K562 (cell line): ENCODE measurements around the gene TTC28. TPM values are rescaled to one million over a fixed set of nuclear protein-coding genes. Genes with fewer than 3 reads are reported as not detected.

Experiments used
- ATAC-seq: fragments of 200-7000 bp; cut with Tn5 transposase; 3 replicates; pipeline ENCODE4 v1.9.1; 2020; ENCODE audit warnings: moderate library complexity
- BruUV-seq: library from RNA; stranded (reverse); fragments of 400-500 nt; replicated peaks from 2 replicates; lab custom pipeline; 2021; lab: Mats Ljungman, UMichigan
- CTCF ChIA-PET: fragments of 300-600 bp; formaldehyde crosslinking; extraction: SDS; loops from one replicate; lab custom pipeline; 2021; ENCODE audit warnings: low intra/inter-chr PET ratio; lab: Yijun Ruan, JAX
- POLR2A ChIA-PET: fragments of 300-600, 350-650 bp; sonication (Branson Sonifier 250); formaldehyde crosslinking; extraction: SDS; loops from one replicate; lab custom pipeline; 2021; ENCODE audit warnings: antibody characterized with exemption, inconsistent platforms; lab: Yijun Ruan, JAX
- DNase-seq, 4 experiments: peaks; one replicate each; pipeline versions ENCODE4 v3.0.0 to v3.0.0-alpha.2; 2011 to 2018; ENCODE audit warnings: low spot score in 3 of 4, mixed read lengths in 3 of 4; ENCODE audit errors: extremely low read depth in 1 of 4
- FAIRE-seq: peaks from 2 replicates; lab custom pipeline; 2011; peaks lifted over from hg19 to GRCh38; lab: Jason Lieb, UNC
- H2AFZ ChIP-seq: 2 replicates; pipeline ENCODE4 v1.6.0; 2011; ENCODE audit warnings: low read depth, low read length, control low read depth, inconsistent platforms
- H3K27ac ChIP-seq: fragments of 200-600 bp; 3 replicates; pipeline ENCODE4 v1.8.0; 2011; ENCODE audit warnings: low read depth, mild to moderate bottlenecking, control low read depth, inconsistent platforms, low read length, moderate library complexity, mixed read lengths; ENCODE audit errors: extremely low read depth
- H3K27me3 ChIP-seq, 2 experiments: fragments of 300-600 bp in 1 of 2; 2 replicates in 1 of 2; 3 replicates in 1 of 2; pipeline versions ENCODE4 v1.6.0 to v1.8.0; 2011; ENCODE audit warnings: inconsistent platforms in 2 of 2, low read length in 2 of 2, mild to moderate bottlenecking in 1 of 2, mixed read lengths in 1 of 2, moderate library complexity in 1 of 2; ENCODE audit not compliant: control insufficient read depth in 2 of 2, insufficient read depth in 2 of 2
- H3K36me3 ChIP-seq: fragments of 300-600 bp; 3 replicates; pipeline ENCODE4 v1.8.0; 2011; ENCODE audit warnings: mild to moderate bottlenecking, low read length, inconsistent platforms; ENCODE audit not compliant: control insufficient read depth, insufficient read depth
- H3K4me1 ChIP-seq, 2 experiments: fragments of 200-600 bp in 1 of 2; replicated peaks in 1 of 2; 2 replicates in 1 of 2; 3 replicates in 1 of 2; pipeline versions ENCODE4 v1.5.1 to v1.8.0; 2011; ENCODE audit warnings: inconsistent platforms in 2 of 2, low read length in 2 of 2, mild to moderate bottlenecking in 1 of 2, mixed read lengths in 1 of 2, moderate library complexity in 1 of 2; ENCODE audit not compliant: control insufficient read depth in 2 of 2, insufficient read depth in 2 of 2
- H3K4me2 ChIP-seq: 2 replicates; pipeline ENCODE4 v1.6.1; 2011; ENCODE audit warnings: low read length, control low read depth, inconsistent platforms, mixed read lengths; ENCODE audit not compliant: insufficient read depth
- H3K4me3 ChIP-seq: fragments of 200-600 bp; sonication (generic), shearing (Covaris generic); 2 replicates; pipeline ENCODE4 v1.5.1; 2016; ENCODE audit warnings: control low read depth, inconsistent platforms
- H3K79me2 ChIP-seq: fragments of 200-600 bp; 3 replicates; pipeline ENCODE4 v1.8.0; 2011; ENCODE audit warnings: low read length, inconsistent platforms; ENCODE audit not compliant: control insufficient read depth, insufficient read depth
- H3K9ac ChIP-seq, 2 experiments: 2 replicates each; pipeline versions ENCODE4 v1.6.0 to v1.6.1; 2011; ENCODE audit warnings: low read depth in 2 of 2, low read length in 2 of 2, control low read depth in 1 of 2, inconsistent platforms in 1 of 2, mild to moderate bottlenecking in 1 of 2, mixed read lengths in 1 of 2; ENCODE audit not compliant: insufficient read depth in 1 of 2
- H3K9me1 ChIP-seq: one replicate; pipeline ENCODE4 v1.6.0; 2011; ENCODE audit warnings: inconsistent platforms, mild to moderate bottlenecking, low read length, moderate library complexity; ENCODE audit not compliant: control insufficient read depth, insufficient read depth
- H3K9me3 ChIP-seq: replicated peaks from 2 replicates; pipeline ENCODE4 v1.5.1; 2011; ENCODE audit warnings: low read depth, low read length, inconsistent platforms; ENCODE audit not compliant: control insufficient read depth, insufficient read depth
- H4K20me1 ChIP-seq: replicated peaks from 2 replicates; pipeline ENCODE4 v1.6.1; 2011; ENCODE audit warnings: low read length, inconsistent platforms, mixed read lengths; ENCODE audit not compliant: control insufficient read depth, insufficient read depth
- ARID2 ChIP-seq: fragments of 450-650 bp; IDR thresholded peaks from 2 replicates; pipeline ENCODE4 v1.6.1; 2017; ENCODE audit warnings: antibody characterized with exemption, mild to moderate bottlenecking
- KLF6 ChIP-seq: fragments of 250-450 bp; sonication (Bioruptor Pico); IDR thresholded peaks from 2 replicates; pipeline ENCODE4 v1.4.0; 2020; ENCODE audit warnings: mild to moderate bottlenecking, moderate library complexity, borderline replicate concordance
- MAFK ChIP-seq: IDR thresholded peaks from 2 replicates; pipeline ENCODE4 v1.6.1; 2011; ENCODE audit warnings: low read length, improper control_type of control experiment
- MGA ChIP-seq: fragments of 450-650 bp; IDR thresholded peaks from 2 replicates; pipeline ENCODE4 v1.6.1; 2016; ENCODE audit warnings: mild to moderate bottlenecking, moderate library complexity
- TRIM24 ChIP-seq, 2 experiments: fragments of 450-650 bp; IDR thresholded peaks; 2 replicates each; pipeline ENCODE4 v1.6.1; 2016
- VEZF1 ChIP-seq: fragments of 200-800 bp; sonication (Bioruptor generic); IDR thresholded peaks from 2 replicates; pipeline ENCODE4 v1.6.1; 2017; ENCODE audit warnings: missing genetic modification characterization, missing compliant biosample characterization
- WGBS: fragments of 100-300 bp; shearing (Covaris generic); methylation state at CpG from one replicate; pipeline ENCODE4 v1.1.6; 2016; ENCODE audit warnings: low coverage, mixed read lengths; ENCODE audit not compliant: insufficient coverage; ENCODE audit errors: missing lambda C conversion rate; 5-methylcytosine and 5-hydroxymethylcytosine counted together
- in situ Hi-C: fragments of 300-500 bp; cut with MboI; formaldehyde crosslinking; loops from 4 replicates; pipeline ENCODE4 v1.15.0; 2018; ENCODE audit warnings: inconsistent platforms, mixed read lengths
- intact Hi-C: fragments of 100-400 bp; cut with micrococcal nuclease; formaldehyde crosslinking; loops from 2 replicates; pipeline ENCODE4 v1.14.2; 2022
- polyA plus RNA-seq, 8 experiments: library from polyadenylated mRNA; depleted of rRNA in 4 of 8; stranded (reverse) in 5 of 8; unstranded in 3 of 8; fragments of >200 nt; fragmentation: Nextera tagmentation in 2 of 8; fragmentation: Illumina TruSeq in 1 of 8; extraction: Ambion mirVana in 2 of 8; extraction: Trizol in 1 of 8; gene quantifications; 2 replicates each; pipeline versions ENCODE4 v1.2.1 to v1.2.3, GENCODE V29; 2011 to 2014; ENCODE audit warnings: inconsistent platforms in 1 of 8, missing spikeins in 1 of 8
- total RNA-seq, 7 experiments: library from RNA; depleted of rRNA in 6 of 7; stranded (reverse); fragments of >200 nt in 6 of 7; fragmentation: Illumina TruSeq in 2 of 7; extraction: Trizol in 2 of 7; gene quantifications; 2 replicates each; pipeline versions ENCODE4 v1.2.1 to v1.2.3, GENCODE V29; 2011 to 2021; ENCODE audit warnings: low replicate concordance in 1 of 7

TTC28 gene
- total and polyA plus RNA-seq, 9 of the 15 experiments (the other 6 are each of a cell fraction or from before 2014, with no cell fraction given), result 0.22 to 10.7 (median 3.1) TPM

DNA sequence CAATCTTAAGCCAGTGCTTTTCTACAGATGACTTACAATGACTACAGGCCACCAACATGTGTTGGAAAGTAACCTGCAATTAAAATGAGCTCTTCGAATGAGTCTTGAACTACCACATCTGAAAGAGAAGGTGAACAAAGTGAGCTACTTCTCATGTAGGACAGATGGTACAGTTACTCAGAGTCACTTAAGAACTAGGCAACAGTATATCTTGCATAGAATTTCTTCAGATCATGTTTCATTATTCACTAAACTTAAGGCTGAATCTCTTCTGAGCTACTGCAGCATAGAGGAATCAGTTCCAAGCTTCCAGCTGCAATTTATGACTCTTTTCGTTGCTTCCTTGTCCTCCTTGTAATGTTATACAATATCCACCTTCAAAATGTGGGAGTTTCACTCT lies 270.9 kb downstream of the TTC28 start:
- Histone ChIP-seq H3K4me1 (no peaks in the 10 kb centered on the region; a peak in 1 of 5 replicates), H3K27me3 (no peaks in the 10 kb centered on the region), H3K4me2 (no peak overlapping the region), H3K9me3 (no peaks in the 10 kb centered on the region), H3K4me3 (no peak overlapping the region), H3K79me2 (no peaks in the 10 kb centered on the region), H3K9me1 (no peaks in the 10 kb centered on the region), H4K20me1 (no peaks in the 10 kb centered on the region), H3K27ac (no peak overlapping the region), H3K9ac (no peak overlapping the region), H3K36me3 (no peaks in the 10 kb centered on the region), H2AFZ (no peak overlapping the region)
- BruUV-seq, result no TSS peak
- POLR2A ChIA-PET, result no interaction called here
- no peak for DNase-seq
- intact Hi-C loops, result no loop called here
- WGBS, result 55% methylated on average over 2 of the region's 2 CpGs
- FAIRE-seq, result no peak
- no peak for ATAC-seq
- in situ Hi-C loops, result no loop called here
- CTCF ChIA-PET, result no interaction called here
- TF ChIP-seq MAFK (no peak), VEZF1 (CRISPR knock-in tag) (no peak), ARID2 (no peak), TRIM24 (IDR thresholded peaks at IDR 0.05) (no peak), KLF6 (CRISPR knock-in tag) (no peak), MGA (no peak)
